Hematopoietic multipotent progenitor cell treated with erythropoietin and hydrocortisone succinate and interleukin-3 and kit ligand, for 15 days (in vitro differentiated cells): ENCODE results near the gene HTR7.
"Not testable (repeated sequence)": the region's sequence is repeated elsewhere in the genome, so short reads cannot be mapped to it uniquely, and the experiment has no call there.

ENCODE experiments used
- DNase-seq: peaks from one replicate; pipeline ENCODE4 v3.0.0-alpha.2; 2015; ENCODE audit warnings: low spot score

HTR7 gene

DNA sequence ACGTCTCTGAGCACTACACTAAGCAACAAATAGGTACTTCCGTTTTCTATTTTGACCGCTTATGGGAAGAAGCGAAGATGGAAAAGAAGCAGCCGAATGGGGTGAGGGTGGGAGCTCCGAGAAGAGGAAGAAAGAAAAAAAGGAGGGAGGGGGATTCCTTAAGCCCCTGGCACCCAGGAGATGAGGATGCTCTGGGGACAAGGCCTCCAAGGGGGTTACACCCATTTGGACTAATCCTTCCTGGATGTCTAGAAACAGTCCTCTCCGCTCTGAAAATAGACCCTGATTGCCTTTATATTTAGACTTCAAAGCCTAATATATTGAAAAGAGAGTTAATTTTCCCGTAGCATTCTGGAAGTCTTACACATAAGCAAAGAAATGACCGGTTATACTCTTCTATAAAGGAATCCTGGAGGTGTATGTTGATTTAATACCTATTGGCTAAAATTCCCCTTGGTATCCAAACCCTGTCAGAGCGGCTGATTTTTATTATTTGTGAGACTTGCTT lies 676 bp upstream of the HTR7 start:
- DNase-seq, result no peak

DNA sequence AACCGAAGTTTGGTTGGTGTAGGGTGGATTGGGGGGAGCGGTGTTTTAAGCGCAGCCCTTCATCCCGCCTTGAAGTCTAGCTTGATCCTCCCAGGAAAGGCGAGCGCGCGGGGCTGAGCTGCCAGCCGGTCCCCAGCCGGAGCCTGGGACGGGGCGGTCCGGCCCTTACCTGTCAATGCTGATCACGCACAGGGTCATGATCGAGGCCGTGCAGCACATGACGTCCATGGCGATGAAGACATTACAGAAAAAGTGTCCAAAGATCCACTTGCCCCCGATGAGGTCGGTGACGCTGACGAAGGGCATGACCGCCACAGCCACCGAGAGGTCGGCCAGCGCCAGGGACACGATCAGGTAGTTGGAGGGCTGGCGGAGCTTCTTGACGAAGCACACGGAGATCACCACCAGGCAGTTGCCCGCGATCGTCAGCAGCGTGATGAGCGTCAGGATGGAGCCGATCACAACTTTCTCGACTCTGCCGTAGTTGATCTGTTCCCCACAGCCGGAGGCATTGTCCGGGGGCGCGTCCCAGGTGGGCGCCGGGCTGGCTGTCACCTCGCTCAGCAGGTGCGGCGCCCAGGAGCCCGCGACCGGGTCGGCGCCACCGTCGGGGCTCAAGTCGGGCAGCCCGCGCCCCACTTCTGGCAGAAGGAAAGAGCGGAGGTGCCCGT lies 740 bp downstream of the HTR7 start:
- DNase-seq, result no peak

DNA sequence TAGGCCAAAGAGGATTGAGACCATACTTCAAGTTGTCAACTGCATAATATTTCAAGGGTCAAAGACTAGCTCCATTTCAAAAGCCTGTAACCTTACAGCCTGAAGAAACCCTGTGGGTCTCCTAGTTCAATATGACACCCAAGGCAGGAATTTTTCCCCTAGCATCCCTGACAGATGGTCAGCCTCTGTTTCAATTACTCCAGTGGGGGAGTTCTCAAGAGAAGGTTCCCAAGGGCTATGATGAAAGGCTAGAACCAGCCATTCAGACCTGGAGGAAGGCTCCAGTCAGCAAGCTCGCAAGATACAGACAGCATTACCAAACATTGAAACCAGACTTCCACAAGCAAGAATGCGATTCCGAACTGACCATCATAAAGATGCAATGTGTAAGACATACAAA lies 1.6 kb downstream of the HTR7 start:
- no peak for DNase-seq

DNA sequence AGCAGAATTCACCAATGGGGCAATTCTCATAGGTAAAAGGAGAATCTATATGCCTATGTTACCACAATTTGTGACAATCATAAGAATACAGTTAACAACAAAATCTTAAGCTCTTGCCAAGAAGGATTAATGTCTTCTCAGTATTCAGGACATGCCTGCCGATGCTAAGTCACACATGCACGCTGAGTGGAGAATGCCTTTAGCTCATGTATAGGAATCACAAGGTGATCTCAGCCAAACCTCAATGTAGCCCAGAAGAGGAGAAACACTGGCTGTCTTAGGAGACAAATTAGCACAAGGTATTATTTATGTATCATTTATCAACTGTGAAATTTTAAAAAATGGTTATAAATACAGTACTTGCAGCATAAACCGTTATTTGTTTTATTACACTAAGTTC lies 2.7 kb downstream of the HTR7 start:
- no peak for DNase-seq

DNA sequence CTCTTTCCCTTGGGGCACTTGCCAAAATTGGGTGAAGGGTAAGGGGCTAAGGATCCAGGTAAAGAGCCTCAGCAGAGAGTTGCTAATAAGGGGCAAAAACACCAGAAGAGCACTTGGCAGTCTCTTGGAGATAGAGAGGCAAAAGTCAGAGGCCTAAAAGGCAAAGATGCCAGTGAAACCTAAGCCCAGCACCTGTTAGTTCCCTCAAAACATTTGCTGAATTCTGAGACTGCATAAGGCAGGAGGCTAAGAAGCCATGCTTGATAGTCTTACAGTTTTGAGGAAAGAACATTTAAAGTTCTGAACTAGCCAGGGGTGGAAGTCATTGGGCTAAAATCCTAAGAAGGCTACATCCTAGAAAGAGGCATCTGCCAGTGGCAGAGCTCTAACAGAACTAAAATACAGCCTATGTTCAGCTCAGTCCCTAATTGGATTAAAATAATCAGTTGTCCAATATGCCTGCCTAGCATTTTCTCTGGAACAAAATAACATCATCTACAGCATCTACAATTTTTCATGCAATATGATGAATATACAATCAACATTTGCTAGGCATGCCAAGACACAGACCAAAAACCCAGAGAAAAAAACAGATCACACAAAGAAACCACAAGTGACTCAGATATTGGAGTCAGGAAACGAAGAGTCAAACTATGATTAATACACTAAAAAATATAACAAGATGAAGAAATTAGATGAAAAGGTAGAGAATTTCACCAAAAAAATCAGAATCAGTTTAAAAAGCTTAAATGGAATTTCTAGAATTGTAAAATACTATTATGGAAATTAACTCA lies 7.7 kb downstream of the HTR7 start:
- no peak for DNase-seq

DNA sequence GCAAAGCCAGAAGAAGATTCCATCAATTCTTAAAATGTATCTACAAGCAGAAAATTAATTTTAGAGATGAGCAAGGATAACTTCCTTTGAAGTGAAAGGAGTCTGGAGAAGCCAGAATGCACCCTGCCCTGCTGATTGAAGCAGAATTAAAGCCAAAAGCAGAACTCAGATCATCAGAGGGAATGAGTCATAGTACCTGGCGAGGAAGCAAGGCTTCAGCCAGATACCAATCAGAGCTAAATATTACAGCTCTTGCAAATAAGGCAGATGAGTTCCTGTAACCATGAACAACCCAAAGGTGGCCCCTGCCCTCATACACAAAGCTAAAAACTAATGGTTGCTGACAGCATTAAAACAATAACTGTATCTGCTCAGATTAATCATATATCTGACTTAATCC lies 10.4 kb downstream of the HTR7 start:
- DNase-seq, result no peak

DNA sequence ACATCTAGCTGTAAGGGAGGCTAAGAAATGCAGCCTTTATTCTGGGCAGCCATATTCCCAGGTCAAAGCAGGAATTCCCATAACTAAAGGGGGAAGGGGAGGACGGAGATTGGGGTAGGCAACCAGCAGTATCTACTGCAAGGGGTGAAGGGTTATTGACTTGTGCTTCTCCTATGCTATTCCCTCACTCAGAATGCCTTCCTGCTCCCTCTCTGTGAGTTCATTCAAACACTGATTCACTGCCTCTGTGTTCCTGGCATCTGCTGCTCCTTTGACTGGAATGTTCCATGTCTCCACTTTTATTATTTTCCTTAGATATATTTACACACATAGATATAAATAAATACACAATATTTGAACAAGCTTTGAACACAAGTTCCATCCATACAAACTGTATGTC lies 11.1 kb downstream of the HTR7 start:
- no peak for DNase-seq

DNA sequence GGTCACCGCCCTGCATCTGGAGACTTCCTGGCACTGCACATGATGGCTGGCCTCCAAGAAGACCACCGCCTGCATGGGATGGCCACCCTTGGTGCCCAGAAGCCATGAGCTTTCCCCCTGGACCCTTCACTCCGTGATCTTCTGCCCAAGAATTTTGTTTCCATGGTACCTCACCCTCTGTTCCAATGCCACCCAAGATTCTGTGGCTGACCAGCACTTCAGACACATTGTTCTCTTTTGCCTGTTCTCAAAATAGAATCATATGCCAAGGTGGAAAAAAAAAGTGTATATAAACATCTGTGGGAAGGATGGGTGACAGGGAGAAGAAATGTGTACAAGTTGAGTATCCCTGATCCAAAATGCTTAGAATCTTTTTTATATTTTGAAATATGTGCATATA lies 12.1 kb downstream of the HTR7 start:
- no peak for DNase-seq

DNA sequence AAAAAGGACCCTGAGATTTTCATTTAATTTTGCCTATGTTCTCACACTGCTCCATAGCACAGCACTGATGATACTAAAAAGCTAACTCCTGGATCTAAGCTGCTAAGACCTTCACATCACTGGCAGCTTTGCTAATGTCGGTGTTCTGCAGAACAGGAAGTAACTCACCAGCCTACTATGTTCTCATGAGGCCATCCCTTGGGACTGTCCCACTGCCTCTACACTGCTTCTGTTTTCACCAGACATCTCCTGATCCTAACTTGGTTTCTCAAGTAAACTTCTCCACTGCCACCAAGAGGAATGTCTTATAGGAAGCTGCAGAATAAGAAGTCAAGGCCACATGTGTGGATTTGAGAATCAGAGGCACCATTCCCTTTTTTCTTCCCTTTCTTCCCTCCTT lies 15.1 kb downstream of the HTR7 start:
- DNase-seq, result no peak

DNA sequence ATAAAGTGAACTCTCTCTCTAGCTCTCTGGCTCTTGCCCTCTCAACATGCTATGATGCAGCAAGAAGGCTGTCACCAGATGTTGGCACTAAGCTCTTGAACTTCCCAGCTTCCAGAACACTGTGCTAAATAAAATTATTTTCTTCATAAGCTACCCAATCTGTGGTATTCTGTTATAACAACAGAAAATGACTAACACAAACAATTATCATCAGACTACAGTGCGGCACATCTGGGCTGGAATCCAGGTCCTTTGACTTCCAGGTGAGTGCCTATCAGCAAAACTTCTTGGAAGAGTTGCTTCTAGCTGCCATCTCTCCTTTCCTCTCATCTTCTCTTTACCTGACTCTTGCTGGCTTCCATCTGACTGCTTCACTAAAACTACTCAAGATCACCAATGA lies 20.4 kb downstream of the HTR7 start:
- DNase-seq, result no peak

DNA sequence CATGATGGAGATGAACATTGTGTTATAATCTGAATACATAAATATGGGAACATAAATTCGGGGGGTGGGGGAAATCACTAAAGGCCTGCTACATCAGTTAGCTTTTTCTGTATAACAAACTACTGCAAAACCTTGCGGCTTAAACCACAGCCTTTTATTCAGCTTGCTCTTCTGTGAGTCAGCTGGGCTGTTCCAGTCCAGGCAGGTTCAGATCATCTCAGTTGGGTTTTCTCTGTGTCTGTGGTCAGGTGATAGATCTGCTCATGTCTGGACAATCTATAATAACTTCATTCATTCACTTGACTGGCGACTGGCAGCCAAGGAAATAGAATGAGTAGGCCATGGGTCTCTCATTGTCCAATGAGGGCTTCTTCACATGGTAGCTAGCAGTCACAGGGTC lies 23.5 kb downstream of the HTR7 start:
- DNase-seq, result no peak

DNA sequence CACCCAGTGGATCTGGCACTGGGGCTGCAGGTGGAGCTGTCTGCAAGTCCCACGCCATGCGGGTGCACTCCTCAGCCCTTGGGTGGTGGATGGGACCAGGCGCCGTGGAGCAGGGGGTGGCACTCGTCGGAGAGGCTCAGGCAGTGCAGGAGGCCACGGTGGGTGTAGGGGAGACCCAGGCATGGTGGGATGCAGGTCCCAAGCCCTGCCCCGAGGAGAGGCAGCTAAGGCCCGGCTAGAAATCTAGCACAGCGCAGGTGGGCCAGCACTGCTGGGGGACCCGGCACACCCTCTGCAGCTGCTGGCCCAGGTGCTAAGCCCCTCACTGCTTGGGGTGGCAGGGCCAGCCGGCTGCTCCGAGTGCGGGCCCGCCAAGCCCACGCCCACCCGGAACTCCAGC lies 25.7 kb downstream of the HTR7 start:
- no peak for DNase-seq

DNA sequence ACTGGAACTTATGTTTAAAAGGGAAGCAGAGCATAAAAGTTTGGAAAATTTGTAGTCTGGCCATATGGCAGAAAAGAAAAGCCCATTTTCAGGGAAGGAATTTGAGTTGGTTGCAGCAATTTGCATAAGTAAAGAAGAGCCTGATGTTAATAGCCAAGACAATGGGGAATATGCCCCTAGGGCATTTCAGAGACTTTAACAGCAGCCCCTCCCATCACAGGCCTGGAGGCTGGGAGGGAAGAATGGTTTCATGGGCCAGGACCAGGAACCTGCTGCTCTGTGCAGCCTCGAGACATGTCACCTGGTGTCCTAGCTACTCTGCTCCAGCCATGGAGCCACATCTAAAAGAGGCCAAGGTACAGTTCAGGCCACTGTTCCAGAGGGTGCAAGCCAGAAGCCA lies 35.3 kb downstream of the HTR7 start:
- DNase-seq, result no peak

DNA sequence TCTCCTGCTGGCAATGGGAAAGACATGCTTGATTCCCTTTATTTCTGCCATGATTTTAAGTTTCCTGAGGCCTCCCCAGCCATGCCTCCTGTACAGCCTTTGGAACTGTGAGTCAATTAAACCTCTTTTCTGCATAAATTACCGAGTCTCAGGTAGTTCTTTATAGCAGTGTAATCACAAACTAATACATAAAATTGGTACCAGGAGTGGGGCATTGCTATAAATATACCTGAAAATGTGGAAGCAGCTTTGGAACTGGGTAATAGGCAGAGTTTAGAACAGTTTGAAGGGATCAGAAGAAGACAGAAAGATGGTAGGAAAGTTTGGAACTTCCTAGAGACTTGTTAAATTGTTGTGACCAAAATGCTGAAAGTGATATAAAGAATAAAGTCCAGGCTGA lies 36.0 kb downstream of the HTR7 start:
- not testable (repeated sequence) for DNase-seq

DNA sequence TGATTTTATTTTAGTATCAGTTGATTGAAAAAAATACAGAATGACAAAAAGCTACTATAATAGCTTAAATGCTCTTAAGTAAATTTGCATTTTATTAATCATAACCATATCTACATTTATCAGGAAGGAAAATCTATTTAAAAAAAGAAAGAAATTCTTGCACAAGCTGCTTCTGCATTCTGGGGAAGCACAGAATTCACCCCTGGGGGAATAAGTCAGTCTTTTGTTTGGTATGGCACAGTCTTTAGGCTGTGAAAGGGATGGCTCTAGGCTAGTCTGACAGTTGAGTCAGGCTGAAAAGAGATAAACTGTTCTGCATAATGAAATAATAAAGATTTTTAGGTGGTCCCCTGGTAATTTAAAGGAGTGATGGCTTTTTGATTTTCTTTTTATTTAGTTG lies 37.9 kb downstream of the HTR7 start:
- DNase-seq, result no peak

DNA sequence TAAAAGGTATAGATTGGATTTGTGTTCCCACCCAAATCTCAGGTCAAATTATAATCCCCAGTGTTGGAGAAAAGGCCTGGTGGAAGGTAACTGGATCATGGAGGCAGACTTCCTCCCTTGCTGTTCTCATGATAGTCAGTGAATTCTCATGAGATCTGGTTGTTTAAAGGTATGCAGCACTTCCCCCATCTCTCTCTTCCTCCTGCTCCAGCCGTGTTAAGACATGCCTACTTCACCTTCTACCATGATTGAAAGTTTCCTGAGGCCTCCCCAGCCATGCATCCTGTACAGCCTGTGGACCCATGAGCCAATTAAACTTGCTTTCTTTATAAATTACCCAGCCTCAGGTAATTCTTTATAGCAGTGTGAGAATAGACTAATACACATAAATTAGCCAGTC lies 39.1 kb downstream of the HTR7 start:
- no peak for DNase-seq

DNA sequence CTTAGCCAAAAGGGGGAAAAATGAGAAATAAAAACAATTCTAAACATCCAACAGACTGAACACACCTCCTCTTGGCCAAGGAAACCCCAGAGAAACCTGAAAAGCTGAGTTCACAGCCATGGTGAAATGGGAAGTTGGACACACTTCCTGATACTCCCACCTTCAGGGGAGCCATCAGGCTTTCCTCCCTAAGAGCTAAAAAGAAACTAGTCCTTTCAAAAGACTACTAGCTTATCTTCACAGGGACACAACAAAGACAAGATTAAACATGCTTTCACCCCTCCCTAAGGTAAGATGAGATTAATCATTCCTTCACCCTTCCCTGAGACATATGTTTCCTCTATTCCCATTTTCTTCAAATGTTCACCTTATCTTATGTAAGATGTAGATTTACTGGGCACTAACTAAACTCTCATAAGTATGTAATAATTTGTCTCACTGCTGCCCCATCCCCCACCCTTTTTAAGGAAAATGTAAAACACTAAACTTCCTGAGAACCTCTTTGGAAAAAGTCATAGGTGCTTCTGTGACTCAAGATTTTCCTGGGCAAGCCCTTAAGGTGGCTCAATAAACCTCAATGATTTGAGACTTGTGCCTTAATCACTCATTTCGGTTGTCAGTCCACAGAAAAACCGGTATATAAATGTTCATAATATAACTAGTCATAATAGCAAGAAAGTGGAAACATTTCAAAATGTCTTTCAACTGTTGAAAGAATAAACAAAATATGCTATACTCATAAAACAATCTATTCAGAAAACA lies 40.5 kb downstream of the HTR7 start:
- DNase-seq, result no peak

DNA sequence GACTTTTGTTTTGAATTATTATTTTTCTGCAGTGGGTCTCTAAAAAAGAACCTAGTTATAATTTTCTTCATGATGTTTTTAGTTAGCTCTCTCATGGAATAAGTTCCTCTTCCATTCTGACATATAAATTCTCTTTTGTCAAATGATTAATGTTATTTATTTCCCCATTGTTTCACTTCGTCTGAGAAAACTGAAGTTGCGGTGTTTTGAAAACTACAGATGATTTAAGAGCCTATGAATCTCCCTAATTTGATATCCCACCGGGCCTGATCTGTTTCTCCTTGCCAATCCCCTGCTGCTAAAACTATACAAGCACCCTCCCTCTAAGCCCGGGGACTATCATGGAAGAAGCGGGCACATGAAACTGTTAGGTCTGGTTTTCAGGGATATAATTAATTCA lies 41.4 kb downstream of the HTR7 start:
- DNase-seq, result no peak

DNA sequence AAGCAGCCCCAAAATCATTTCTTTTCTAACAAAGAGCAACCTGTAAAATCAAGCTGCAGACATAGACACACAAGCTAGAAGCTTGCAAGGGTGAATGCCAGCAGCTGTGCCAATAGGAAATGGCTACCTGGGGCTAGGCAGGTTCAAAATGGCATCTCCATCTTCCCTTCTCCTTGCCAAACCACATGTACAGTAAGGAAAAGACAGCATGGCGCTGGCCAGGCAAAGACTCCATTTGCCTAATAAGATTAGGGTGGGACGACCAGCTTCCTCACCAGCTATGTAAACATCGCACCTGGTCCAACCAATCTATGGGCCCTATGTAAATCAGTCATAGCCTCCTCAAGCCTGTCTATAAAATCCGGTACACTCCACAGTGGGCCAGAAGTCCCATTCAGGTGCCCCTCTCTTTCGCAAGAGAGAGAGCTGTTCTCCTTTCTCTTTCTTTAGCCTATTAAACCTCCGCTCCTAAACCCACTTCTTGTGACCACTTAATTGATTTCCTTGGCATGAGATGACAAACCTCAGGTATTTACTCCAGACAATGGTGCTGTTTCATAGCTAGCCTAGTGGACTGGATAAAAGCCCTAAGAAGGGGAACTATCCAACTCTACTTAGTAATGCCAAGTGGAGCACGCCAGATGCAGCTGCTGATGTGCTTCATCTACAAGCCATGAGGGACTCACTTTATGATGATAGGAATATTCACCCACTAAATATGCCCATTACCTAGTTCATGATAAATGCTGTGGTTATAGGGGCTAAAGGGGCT lies 44.1 kb downstream of the HTR7 start:
- DNase-seq, result no peak

DNA sequence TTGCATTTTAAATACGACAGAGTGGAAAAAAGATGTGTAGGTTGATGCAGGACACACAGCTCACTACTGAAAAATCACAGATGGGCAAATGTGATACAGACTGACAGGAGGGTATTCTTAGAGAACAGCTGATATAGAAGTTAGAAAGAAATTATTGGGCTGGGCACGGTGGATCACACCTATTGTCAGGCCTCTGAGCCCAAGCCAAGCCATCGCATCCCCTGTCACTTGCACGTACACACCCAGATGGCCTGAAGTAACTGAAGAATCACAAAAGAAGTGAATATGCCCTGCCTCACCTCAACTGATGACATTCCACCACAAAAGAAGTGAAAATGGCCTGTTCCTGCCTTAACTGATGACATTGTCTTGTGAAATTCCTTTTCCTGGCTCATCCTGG lies 50.7 kb downstream of the HTR7 start:
- DNase-seq, result not testable (repeated sequence)

DNA sequence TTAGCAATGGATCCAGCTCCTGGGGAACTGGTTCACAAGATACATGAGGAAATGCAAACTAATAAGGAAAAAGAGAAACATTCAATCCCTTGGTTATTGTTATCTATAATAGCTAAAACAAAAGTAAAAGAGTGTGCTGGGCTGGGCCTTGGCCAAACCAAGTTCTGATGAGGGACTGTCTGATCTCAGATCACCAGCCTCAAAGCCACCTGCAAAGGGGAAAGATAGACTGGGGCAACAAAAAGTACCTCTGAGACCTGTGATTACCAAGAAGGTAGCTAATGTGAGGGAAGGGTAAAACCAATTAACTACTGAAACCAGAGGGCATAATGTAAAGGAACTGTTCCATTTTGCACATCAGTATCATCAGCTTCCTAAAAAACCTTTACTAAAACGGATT lies 51.2 kb downstream of the HTR7 start:
- no peak for DNase-seq

DNA sequence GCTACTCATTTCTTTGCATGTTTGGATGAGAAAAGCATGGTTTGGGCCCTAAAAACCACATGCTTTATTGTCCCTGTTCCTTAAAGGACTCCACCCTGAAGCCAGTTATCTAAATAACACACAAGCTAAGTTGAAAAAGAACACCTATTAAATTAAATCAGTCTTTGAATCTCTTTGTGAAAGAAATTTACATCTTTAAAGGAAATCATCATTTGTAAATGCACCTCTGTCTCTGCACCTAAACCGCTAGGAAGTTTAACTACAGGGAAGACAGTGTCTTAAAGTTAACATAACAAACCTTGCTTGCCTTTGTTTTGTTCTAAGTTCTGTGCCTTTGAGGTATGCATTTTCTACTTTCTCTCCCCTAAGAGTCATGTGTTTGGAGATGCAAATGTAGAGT lies 52.6 kb downstream of the HTR7 start:
- no peak for DNase-seq
